ENCODE measurements around the gene FAM168B.

GRCh38 chr2:131027566-131028528 lies 65.4 kb downstream of the FAM168B start:
- TF ChIP-seq ARNTL (CRISPR knock-in tag; IDR thresholded peaks at IDR 0.05; ENCODE audit: borderline replicate concordance, low read depth) (no peak), ZNF8 (CRISPR knock-in tag; IDR thresholded peaks at IDR 0.05) (no peak), ISL1 (CRISPR knock-in tag; IDR thresholded peaks at IDR 0.05) (no peak)
